Lower leg skin (tissue), 3 donors: ENCODE results near the gene AQP9.

Experiments
- CTCF ChIP-seq, 3 donors: fragments of 450-650 bp; IDR thresholded peaks; one replicate each; pipeline ENCODE4 v1.5.1; 2016; ENCODE audit warnings: antibody characterized with exemption in 3 of 3, mild to moderate bottlenecking in 3 of 3, moderate library complexity in 2 of 3
- POLR2A ChIP-seq, 2 donors: fragments of 450-650 bp; IDR thresholded peaks; one replicate each; pipeline ENCODE4 v1.6.1; 2016 to 2017; ENCODE audit warnings: antibody characterized with exemption in 2 of 2, mild to moderate bottlenecking in 1 of 2, moderate library complexity in 1 of 2

DNA sequence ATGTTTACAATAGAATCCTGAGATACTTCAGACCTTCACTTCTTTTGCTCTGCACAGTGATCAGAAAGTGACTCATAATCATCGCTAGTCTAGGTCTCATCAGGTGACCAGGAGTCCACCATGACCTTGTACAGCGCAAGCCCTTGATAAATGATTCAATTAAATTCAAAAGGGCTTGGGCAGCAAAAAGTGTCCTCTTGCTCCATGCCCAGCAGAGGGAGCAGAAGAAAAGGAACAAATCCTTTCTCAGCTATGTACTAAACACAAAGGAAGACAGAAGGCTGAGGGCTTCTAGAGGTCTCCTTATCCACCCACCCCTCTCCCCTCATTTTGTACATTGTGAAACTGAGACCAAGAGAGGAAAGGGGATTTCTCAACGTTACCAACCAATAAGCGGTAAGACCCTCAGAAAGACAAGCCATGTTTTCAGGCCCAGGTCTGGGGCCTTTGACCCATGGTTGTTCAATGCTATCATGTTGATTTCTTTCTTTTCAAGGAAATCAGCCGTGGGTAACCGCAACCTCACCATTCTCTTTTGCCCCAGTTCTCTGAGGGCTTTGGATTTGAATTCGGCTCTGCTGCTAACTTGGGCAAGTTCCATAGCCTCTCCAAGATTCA lies 74.8 kb downstream of the AQP9 start:
- TF ChIP-seq CTCF (IDR thresholded peaks at IDR 0.05) (no peak), POLR2A (IDR thresholded peaks at IDR 0.05) (no peak)
